Activated T-cell treated with anti-CD3 and anti-CD28 coated beads, Interleukin-2, amount 50 U/mL, for 4 hours (primary cell): ENCODE data around the gene SPDYE3. TPM values are rescaled to one million over a fixed set of nuclear protein-coding genes. Genes with fewer than 3 reads are reported as not detected.
"Not testable (repeated sequence)": the region's sequence is repeated elsewhere in the genome, so short reads cannot be mapped to it uniquely, and the experiment has no call there.

ENCODE experiments used
- ATAC-seq, 2 donors: fragments of 200-7000 bp; cut with Tn5 transposase; one replicate each; pipeline ENCODE4 v1.10.0; 2021
- DNase-seq: peaks from one replicate; pipeline ENCODE4 v3.0.0-alpha.2; 2020
- H3K27me3 Mint-ChIP-seq: one replicate; pipeline ENCODE4 v1.8.0; 2021; ENCODE audit warnings: low read depth, mixed read lengths
- H3K36me3 Mint-ChIP-seq: one replicate; pipeline ENCODE4 v1.8.0; 2022; ENCODE audit warnings: mixed read lengths; ENCODE audit not compliant: insufficient read depth
- H3K4me1 Mint-ChIP-seq: one replicate; pipeline ENCODE4 v1.8.0; 2021; ENCODE audit warnings: low read depth, mixed read lengths
- H3K4me3 Mint-ChIP-seq: one replicate; pipeline ENCODE4 v1.8.0; 2021; ENCODE audit warnings: mild to moderate bottlenecking, moderate library complexity, mixed read lengths
- H3K9me3 Mint-ChIP-seq: one replicate; pipeline ENCODE4 v1.8.0; 2021; ENCODE audit warnings: mixed read lengths
- total RNA-seq, 3 donors: library from RNA; stranded (reverse); gene quantifications; one replicate each; pipeline ENCODE4 v1.2.1, GENCODE V29; 2021

Gene SPDYE3
- total RNA-seq, 3 donors from 2014 or later = not detected

DNA sequence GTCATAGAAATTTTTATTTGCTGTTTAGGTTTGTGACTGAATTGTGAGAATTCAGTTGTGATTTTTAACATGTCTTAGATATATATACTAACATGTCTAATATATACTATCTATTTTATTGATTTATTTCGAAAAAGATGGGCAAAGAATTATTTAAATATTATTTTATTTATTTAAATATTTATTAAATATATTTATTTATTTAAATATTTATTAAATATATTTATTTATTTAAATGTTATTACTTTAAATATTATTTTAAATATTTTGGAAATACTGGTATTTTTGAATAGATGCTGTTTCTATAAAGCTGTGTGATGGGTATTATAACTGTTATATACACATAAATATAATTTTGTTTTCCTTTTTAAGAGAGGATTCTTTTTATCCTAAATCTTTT, 14.1 kb downstream of the SPDYE3 start:
- H3K27me3 Mint-ChIP-seq, DNase-seq, H3K4me3 Mint-ChIP-seq, H3K9me3 Mint-ChIP-seq, ATAC-seq: not testable (repeated sequence)
- Mint-ChIP-seq H3K36me3 (peaks cover 17% of the 10 kb centered on the region), H3K4me1 (peaks cover 13% of the 10 kb centered on the region)

DNA sequence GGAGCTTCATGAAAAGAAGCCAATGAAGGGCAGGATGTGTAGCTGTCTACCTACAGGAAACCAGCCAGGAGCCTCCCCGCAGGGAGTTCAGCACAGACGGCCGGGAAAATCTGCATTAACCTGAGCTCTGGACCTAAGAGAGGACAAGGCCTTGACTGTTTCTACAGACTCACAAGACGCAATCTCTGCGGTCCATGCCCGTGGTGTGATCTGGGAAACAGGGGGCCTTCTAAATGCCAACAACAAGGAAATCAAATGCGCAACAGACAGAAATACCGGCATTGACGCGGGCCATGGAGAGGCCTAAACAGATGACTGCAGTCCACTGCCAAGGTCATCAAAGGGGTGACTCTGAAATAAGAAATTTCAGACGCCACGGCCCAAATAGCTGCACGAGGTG, 16.7 kb downstream of the SPDYE3 start:
- not testable (repeated sequence) for H3K4me3 Mint-ChIP-seq

GRCh38 chr7:100325671-100326070, 18.2 kb downstream of the SPDYE3 start:
- not testable (repeated sequence) for H3K27me3 Mint-ChIP-seq, H3K4me1 Mint-ChIP-seq

More for the DNA sequence above, 16.7 kb downstream of the SPDYE3 start:
- not testable (repeated sequence) for ATAC-seq, DNase-seq, H3K9me3 Mint-ChIP-seq, H3K27me3 Mint-ChIP-seq, H3K4me1 Mint-ChIP-seq
- H3K36me3 Mint-ChIP-seq = peaks cover 26% of the 10 kb centered on the region

DNA sequence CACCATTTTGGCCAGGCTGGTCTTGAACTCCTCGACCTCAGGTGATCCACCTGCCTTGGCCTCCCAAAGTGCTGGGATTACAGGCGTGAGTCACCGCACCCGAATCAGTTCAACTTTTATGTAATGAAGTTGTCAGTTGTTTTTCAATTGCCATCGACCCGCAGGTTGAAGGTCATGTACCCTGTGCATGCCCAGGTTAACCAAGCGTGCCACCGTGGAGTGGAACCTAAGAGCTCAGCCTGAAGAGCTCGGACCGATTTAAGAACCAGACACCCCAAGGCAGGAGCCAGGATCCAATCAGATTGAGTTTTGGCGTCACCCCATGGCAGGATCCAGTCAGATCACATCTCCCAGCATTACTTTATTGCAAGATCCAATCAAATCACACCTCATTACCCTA, 19.4 kb downstream of the SPDYE3 start:
- H3K36me3 Mint-ChIP-seq = peaks cover 20% of the 10 kb centered on the region

More at GRCh38 chr7:100325671-100326070, 18.2 kb downstream of the SPDYE3 start:
- H3K36me3 Mint-ChIP-seq = peaks cover 21% of the 10 kb centered on the region
- DNase-seq, H3K4me3 Mint-ChIP-seq, H3K9me3 Mint-ChIP-seq, ATAC-seq: not testable (repeated sequence)

GRCh38 chr7:100335566-100336466, 28.3 kb downstream of the SPDYE3 start:
- not testable (repeated sequence) for H3K9me3 Mint-ChIP-seq, H3K27me3 Mint-ChIP-seq
- Mint-ChIP-seq H3K4me3 (peak overlapping the region; percentile 92), H3K4me1 (peaks cover 21% of the 10 kb centered on the region), H3K36me3 (peaks cover 13% of the 10 kb centered on the region)
- ATAC-seq = peak; percentile 92 to 94
- DNase-seq = peak; percentile 75

More for the DNA sequence above, 19.4 kb downstream of the SPDYE3 start:
- H3K4me3 Mint-ChIP-seq, H3K4me1 Mint-ChIP-seq, H3K9me3 Mint-ChIP-seq, H3K27me3 Mint-ChIP-seq, DNase-seq, ATAC-seq: not testable (repeated sequence)

GRCh38 chr7:100338083-100338696, 30.7 kb downstream of the SPDYE3 start:
- H3K27me3 Mint-ChIP-seq, DNase-seq, ATAC-seq, H3K9me3 Mint-ChIP-seq: not testable (repeated sequence)
- Mint-ChIP-seq H3K4me3 (peak overlapping the region; percentile 69), H3K4me1 (peaks cover 33% of the 10 kb centered on the region), H3K36me3 (peaks cover 27% of the 10 kb centered on the region)

GRCh38 chr7:100341286-100341685, 33.8 kb downstream of the SPDYE3 start:
- not testable (repeated sequence) for H3K4me3 Mint-ChIP-seq, H3K27me3 Mint-ChIP-seq, ATAC-seq, DNase-seq, H3K9me3 Mint-ChIP-seq
- Mint-ChIP-seq H3K36me3 (peaks cover 30% of the 10 kb centered on the region), H3K4me1 (peaks cover 45% of the 10 kb centered on the region)

- Mint-ChIP-seq H3K36me3 (peaks cover 39% of the 10 kb centered on the region), H3K9me3 (no peaks in the 10 kb centered on the region), H3K4me3 (no peak overlapping the region), H3K4me1 (peaks cover 41% of the 10 kb centered on the region), H3K27me3 (peaks cover 1% of the 10 kb centered on the region)
- ATAC-seq (no peak), DNase-seq (no peak)
Measured at GRCh38 chr7:100342765-100343164, 35.3 kb downstream of the SPDYE3 start.

DNA sequence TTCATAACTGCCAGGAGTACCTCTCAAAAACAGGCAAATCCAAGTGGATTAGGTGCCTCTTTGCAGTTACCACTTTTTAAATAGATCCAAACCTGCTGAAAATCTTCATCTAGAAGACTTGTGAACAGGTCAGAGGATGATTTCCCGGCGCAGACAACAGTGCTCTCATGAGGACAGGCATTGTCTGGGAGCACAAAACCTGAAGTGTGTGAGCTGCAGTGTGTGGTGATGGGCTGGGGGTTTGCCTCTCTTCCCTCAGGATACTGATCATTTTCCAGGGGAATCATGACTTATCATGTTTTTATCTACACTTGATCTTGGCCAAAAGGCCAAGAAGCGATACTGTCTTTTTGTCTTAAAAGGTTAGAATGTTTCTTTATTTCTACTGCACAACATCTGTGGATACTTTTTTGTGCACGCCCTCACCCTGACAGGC, 36.6 kb downstream of the SPDYE3 start:
- not testable (repeated sequence) for DNase-seq, ATAC-seq, H3K9me3 Mint-ChIP-seq, H3K27me3 Mint-ChIP-seq
- peak overlapping the region; percentile 58 for H3K4me3 Mint-ChIP-seq
- peaks cover 34% of the 10 kb centered on the region for H3K4me1 Mint-ChIP-seq
- H3K36me3 Mint-ChIP-seq = peaks cover 42% of the 10 kb centered on the region

- Mint-ChIP-seq H3K4me1 (peaks cover 34% of the 10 kb centered on the region), H3K36me3 (peaks cover 42% of the 10 kb centered on the region), H3K4me3 (peak overlapping the region; percentile 58)
- DNase-seq = peak; percentile 71
- not testable (repeated sequence) for H3K9me3 Mint-ChIP-seq, H3K27me3 Mint-ChIP-seq
- ATAC-seq = peak; percentile 86
Measured at GRCh38 chr7:100344560-100345287, 37.2 kb downstream of the SPDYE3 start.

DNA sequence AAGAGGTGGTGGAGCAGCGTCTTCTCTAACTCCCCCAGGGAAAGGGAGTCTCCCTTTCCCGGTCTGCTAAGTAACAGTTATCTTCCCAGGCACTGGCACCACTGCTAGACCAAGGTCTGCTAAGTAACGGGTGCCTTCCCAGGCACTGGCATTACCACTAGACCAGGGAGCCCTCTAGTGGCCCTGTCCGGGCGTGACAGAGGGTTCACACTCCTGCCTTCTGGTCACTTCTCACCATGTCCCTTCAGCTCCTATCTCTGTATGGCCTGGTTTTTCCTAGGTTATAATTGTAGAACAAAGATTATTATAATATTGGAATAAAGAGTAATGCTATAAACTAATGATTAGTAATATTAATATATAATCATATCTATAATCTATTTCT, 37.8 kb downstream of the SPDYE3 start:
- peaks cover 35% of the 10 kb centered on the region for H3K4me1 Mint-ChIP-seq
- not testable (repeated sequence) for H3K9me3 Mint-ChIP-seq, H3K27me3 Mint-ChIP-seq, H3K4me3 Mint-ChIP-seq
- H3K36me3 Mint-ChIP-seq = peaks cover 43% of the 10 kb centered on the region
- DNase-seq (peak; percentile 51), ATAC-seq (peak; percentile 36 to 56)

- peaks cover 1% of the 10 kb centered on the region for H3K27me3 Mint-ChIP-seq
- H3K4me1 Mint-ChIP-seq = peaks cover 35% of the 10 kb centered on the region
- peaks cover 42% of the 10 kb centered on the region for H3K36me3 Mint-ChIP-seq
- H3K9me3 Mint-ChIP-seq = no peaks in the 10 kb centered on the region
- DNase-seq (no peak), ATAC-seq (no peak)
- no peak overlapping the region for H3K4me3 Mint-ChIP-seq
Measured at GRCh38 chr7:100346921-100347320, 39.4 kb downstream of the SPDYE3 start.

DNA sequence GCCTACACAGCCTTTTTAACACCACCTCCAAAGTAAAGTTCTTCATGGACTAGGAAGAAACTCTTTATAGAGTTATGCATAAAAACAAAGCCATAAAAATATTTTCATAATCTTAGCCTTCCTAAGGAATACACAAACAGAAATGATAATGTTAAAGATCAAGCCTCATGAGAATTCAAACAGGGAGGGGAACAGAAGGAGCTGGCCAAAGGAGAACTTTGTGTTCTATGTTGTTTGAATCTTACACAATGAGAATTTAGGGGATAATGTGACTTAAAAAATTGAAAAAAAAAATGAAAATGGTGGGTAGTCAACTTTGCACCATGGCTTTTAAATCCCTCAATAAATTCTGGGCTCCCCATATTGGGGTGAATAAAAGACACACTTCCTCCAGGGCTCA, 41.3 kb downstream of the SPDYE3 start:
- peaks cover 1% of the 10 kb centered on the region for H3K27me3 Mint-ChIP-seq
- ATAC-seq (no peak), DNase-seq (no peak)
- H3K4me1 Mint-ChIP-seq = peaks cover 36% of the 10 kb centered on the region
- no peak overlapping the region for H3K4me3 Mint-ChIP-seq
- peaks cover 37% of the 10 kb centered on the region for H3K36me3 Mint-ChIP-seq
- no peaks in the 10 kb centered on the region for H3K9me3 Mint-ChIP-seq

GRCh38 chr7:100349757-100350156, 42.3 kb downstream of the SPDYE3 start:
- H3K36me3 Mint-ChIP-seq = peaks cover 37% of the 10 kb centered on the region
- H3K9me3 Mint-ChIP-seq = no peaks in the 10 kb centered on the region
- DNase-seq (no peak), ATAC-seq (no peak)
- peaks cover under 1% of the 10 kb centered on the region for H3K27me3 Mint-ChIP-seq
- no peak overlapping the region for H3K4me3 Mint-ChIP-seq
- peaks cover 29% of the 10 kb centered on the region for H3K4me1 Mint-ChIP-seq
